Skeletal muscle cell (primary cell): ENCODE results near the gene AMH.
A peak's percentile ranks its signal among the peaks of the same experiment; 100 is the strongest.

Experiments used
- DNase-seq: peaks from one replicate; pipeline ENCODE4 v3.0.0-alpha.2; 2010; ENCODE audit warnings: low read depth
- H3K4me3 ChIP-seq: 2 replicates; pipeline ENCODE4 v1.5.1; 2011; ENCODE audit warnings: low read depth, mild to moderate bottlenecking, control low read depth, low read length, moderate library complexity

AMH gene

GRCh38 chr19:2245273-2245672, 3.9 kb upstream of the AMH start:
- DNase-seq, result no peak
- H3K4me3 ChIP-seq, result no peak overlapping the region

- no peak overlapping the region for H3K4me3 ChIP-seq
These were observed 3.0 kb upstream of the AMH start for GRCh38 chr19:2246014-2246620.

GRCh38 chr19:2246801-2247361, 2.2 kb upstream of the AMH start:
- no peak overlapping the region for H3K4me3 ChIP-seq
- DNase-seq, result no peak

More at GRCh38 chr19:2246014-2246620, 3.0 kb upstream of the AMH start:
- DNase-seq, result no peak

GRCh38 chr19:2247433-2248101, 1.6 kb upstream of the AMH start:
- no peak overlapping the region for H3K4me3 ChIP-seq
- no peak for DNase-seq

GRCh38 chr19:2248136-2249009, 750 bp upstream of the AMH start:
- no peak overlapping the region for H3K4me3 ChIP-seq
- no peak for DNase-seq

GRCh38 chr19:2249880-2250765, 1.0 kb downstream of the AMH start:
- H3K4me3 ChIP-seq, result no peak overlapping the region
- no peak for DNase-seq

GRCh38 chr19:2250766-2251105, 1.6 kb downstream of the AMH start:
- H3K4me3 ChIP-seq, result no peak overlapping the region
- DNase-seq, result no peak

- H3K4me3 ChIP-seq, result no peak overlapping the region
- DNase-seq, result no peak
These were observed 2.3 kb downstream of the AMH start for GRCh38 chr19:2251106-2252054.

GRCh38 chr19:2252055-2252796, 3.1 kb downstream of the AMH start:
- no peak overlapping the region for H3K4me3 ChIP-seq
- no peak for DNase-seq

- DNase-seq, result no peak
- no peak overlapping the region for H3K4me3 ChIP-seq
These were observed 3.6 kb downstream of the AMH start for GRCh38 chr19:2252797-2253105.

GRCh38 chr19:2253106-2254063, 4.3 kb downstream of the AMH start:
- no peak for DNase-seq
- no peak overlapping the region for H3K4me3 ChIP-seq

- DNase-seq, result no peak
- no peak overlapping the region for H3K4me3 ChIP-seq
These were observed 5.1 kb downstream of the AMH start for GRCh38 chr19:2254064-2254872.

- peak overlapping the region; percentile 47 for H3K4me3 ChIP-seq
- DNase-seq, result no peak
These were observed 6.2 kb downstream of the AMH start for GRCh38 chr19:2255112-2255845.

GRCh38 chr19:2255982-2256685, 7.0 kb downstream of the AMH start, which contains the start of gene JSRP1:
JSRP1 (minus strand) TSS chr19:2256417; CDS start chr19:2255314, 1,103 bp downstream.
- H3K4me3 ChIP-seq, result peak within 1 kb of the TSS; percentile 47
- no peak for DNase-seq

GRCh38 chr19:2259336-2259735, 10.2 kb downstream of the AMH start:
- H3K4me3 ChIP-seq, result no peak overlapping the region
- DNase-seq, result no peak
